Spleen (tissue), 7 donors: ENCODE data around the gene ZNF777.

Source experiments
- CTCF ChIP-seq, 11 experiments: fragments of 200-600 bp in 7 of 11; fragments of 450-650 bp in 4 of 11; sonication (generic) in 4 of 11; IDR thresholded peaks in 8 of 11; conservative IDR thresholded peaks in 3 of 11; 1 replicate in 7 of 11; 2 replicates in 4 of 11; pipeline versions ENCODE4 v1.4.0 to v1.8.0; 2016 to 2021; ENCODE audit warnings: antibody characterized with exemption in 11 of 11, inconsistent platforms in 4 of 11, mild to moderate bottlenecking in 1 of 11
- POLR2A ChIP-seq, 3 donors: fragments of 450-650 bp; IDR thresholded peaks; one replicate each; pipeline ENCODE4 v1.5.1; 2017; ENCODE audit warnings: antibody characterized with exemption in 3 of 3, mild to moderate bottlenecking in 1 of 3
- POLR2AphosphoS5 ChIP-seq, 3 donors: sonication (generic); formaldehyde crosslinking; IDR thresholded peaks; one replicate each; pipeline ENCODE4 v1.5.1; 2017; ENCODE audit warnings: antibody characterized with exemption in 3 of 3
- donor health status: DM: no; HTN: no; CAD: no; lungs with moderate emphysema.
- donor health status: DM: no; HTN: no; CAD: no.
- donor health status: DM: no; HTN: no; CAD: no.

- TF ChIP-seq CTCF (IDR thresholded peaks at IDR 0.05 in 8 of 11, conservative IDR thresholded peaks at IDR 0.05 in 3 of 11) (no peak), POLR2A (IDR thresholded peaks at IDR 0.05) (no peak), POLR2AphosphoS5 (IDR thresholded peaks at IDR 0.05) (no peak)
Observed at GRCh38 chr7:149498811-149499210, 37.9 kb upstream of the ZNF777 start.
